ENCODE results near the gene ITGB3BP.

ITGB3BP gene

GRCh38 chr1:63414691-63415365, 108.2 kb downstream of the ITGB3BP start:
- DNase-seq = no peak

- DNase-seq = no peak
Measured at GRCh38 chr1:63413394-63413793, 109.6 kb downstream of the ITGB3BP start.

- no peak for DNase-seq
Measured at GRCh38 chr1:63411066-63411465, 112.0 kb downstream of the ITGB3BP start.

GRCh38 chr1:63408331-63408730, 114.7 kb downstream of the ITGB3BP start:
- no peak for DNase-seq

DNA sequence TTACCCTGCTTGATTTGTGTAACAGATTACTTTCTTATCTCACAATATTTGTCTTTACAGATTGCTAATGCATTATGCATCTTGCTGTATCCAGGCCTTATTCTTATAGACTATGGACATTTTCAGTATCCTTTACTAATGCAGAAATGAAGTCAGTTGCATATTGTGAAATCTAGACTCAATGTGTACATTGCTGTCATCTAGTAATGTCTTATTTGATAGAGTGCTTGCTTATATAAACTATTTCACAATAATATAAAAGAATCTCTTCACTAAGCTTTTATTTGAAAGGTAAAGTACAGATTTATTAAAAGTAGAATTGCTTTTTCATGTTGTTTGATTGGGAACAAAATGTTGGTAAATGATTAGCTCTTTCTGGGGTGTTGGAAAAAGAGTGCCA, 116.0 kb downstream of the ITGB3BP start:
- DNase-seq = no peak

DNA sequence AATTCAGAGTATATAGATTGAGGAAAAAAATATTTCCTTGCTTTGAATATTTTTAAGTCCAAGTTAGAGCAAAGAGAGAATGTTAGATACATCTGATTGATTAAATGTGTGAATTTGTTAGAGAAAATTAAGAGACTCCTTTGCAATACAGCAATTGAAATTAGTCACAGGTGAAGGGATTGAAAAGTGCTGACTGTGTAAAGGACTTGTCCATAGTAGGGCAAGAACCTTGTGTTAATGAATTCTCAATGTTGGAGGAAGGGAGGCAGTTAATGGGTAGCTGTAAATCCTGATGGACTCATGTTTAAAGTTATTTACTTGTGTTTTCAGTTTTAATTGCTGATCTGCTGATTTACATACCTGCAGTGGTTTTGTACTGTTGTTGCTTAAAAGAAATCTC, 117.0 kb downstream of the ITGB3BP start:
- no peak for DNase-seq

- no peak for DNase-seq
Measured at GRCh38 chr1:63405021-63405420, 118.0 kb downstream of the ITGB3BP start.

DNA sequence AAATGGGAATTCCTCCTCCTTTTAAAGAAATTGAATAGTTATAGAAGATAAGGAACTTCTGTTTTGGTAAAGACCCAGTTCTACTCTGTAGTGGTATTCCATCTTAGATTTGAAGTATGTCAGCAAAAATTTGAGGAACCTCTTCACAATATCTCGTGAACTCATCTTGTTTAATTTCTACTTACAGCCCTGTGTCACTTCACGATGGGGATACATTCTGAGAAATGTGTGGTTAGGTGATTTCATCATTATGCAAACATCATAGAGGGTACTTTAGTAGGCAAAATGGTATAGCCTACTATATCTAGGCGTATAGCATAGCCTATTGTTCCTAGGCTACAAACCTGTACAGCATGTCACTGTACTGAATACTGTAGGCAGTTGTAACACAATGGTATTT, 119.6 kb downstream of the ITGB3BP start:
- DNase-seq = no peak

- no peak for DNase-seq
Measured at GRCh38 chr1:63401945-63402344, 121.1 kb downstream of the ITGB3BP start.

Data from activated CD8-positive, alpha-beta memory T cell treated with anti-CD3 and anti-CD28 coated beads, Interleukin-2, amount 50 U/mL, for 48 hours (primary cell).